Neural cell (in vitro differentiated cells): ENCODE results near the gene NPIPA5. TPM values are rescaled to one million over a fixed set of nuclear protein-coding genes. Genes with fewer than 3 reads are reported as not detected.
"Not testable (repeated sequence)": the region's sequence is repeated elsewhere in the genome, so short reads cannot be mapped to it uniquely, and the experiment has no call there.

Experiments
- H2AFZ ChIP-seq: fragments of 200-600, 300-800 bp; sonication (generic), shearing (Covaris generic); 2 replicates; pipeline ENCODE4 v1.6.0; 2014; ENCODE audit warnings: low read depth, mild to moderate bottlenecking, antibody characterized with exemption, low read length, moderate library complexity
- H3F3A ChIP-seq: fragments of 200-600 bp; shearing (Covaris generic); 2 replicates; pipeline ENCODE4 v1.6.1; 2016; ENCODE audit warnings: mild to moderate bottlenecking, moderate library complexity, mixed read lengths, antibody characterized with exemption, low read length; ENCODE audit not compliant: insufficient read depth, poor library complexity, severe bottlenecking
- H3K27ac ChIP-seq: fragments of 200-600, 300-800 bp; sonication (generic), shearing (Covaris generic); 2 replicates; pipeline ENCODE4 v1.5.1; 2014; ENCODE audit warnings: mild to moderate bottlenecking, low read length, moderate library complexity
- H3K27me3 ChIP-seq: fragments of 300-800, 200-600 bp; sonication (generic), shearing (Covaris generic); 2 replicates; pipeline ENCODE4 v1.6.0; 2014; ENCODE audit warnings: mild to moderate bottlenecking, low read depth, low read length, moderate library complexity; ENCODE audit not compliant: insufficient read depth
- H3K36me3 ChIP-seq: fragments of 300-800, 200-600 bp; sonication (generic), shearing (Covaris generic); 2 replicates; pipeline ENCODE4 v1.5.1; 2014; ENCODE audit warnings: mild to moderate bottlenecking, antibody characterized with exemption, low read length, moderate library complexity; ENCODE audit not compliant: insufficient read depth
- H3K4me2 ChIP-seq: fragments of 300-800, 200-600 bp; sonication (generic), shearing (Covaris generic); 2 replicates; pipeline ENCODE4 v1.6.0; 2014; ENCODE audit warnings: mild to moderate bottlenecking, low read length
- H3K4me3 ChIP-seq: fragments of 300-800, 200-600 bp; sonication (generic), shearing (Covaris generic); 2 replicates; pipeline ENCODE4 v1.5.1; 2014; ENCODE audit warnings: mild to moderate bottlenecking, low read length, moderate library complexity
- H3K79me2 ChIP-seq: fragments of 200-600 bp; shearing (Covaris generic); replicated peaks from 2 replicates; pipeline ENCODE4 v1.6.0; 2014; ENCODE audit warnings: mild to moderate bottlenecking, low read length, moderate library complexity; ENCODE audit not compliant: insufficient read depth
- H3K9ac ChIP-seq: fragments of 300-800, 200-600 bp; sonication (generic), shearing (Covaris generic); 2 replicates; pipeline ENCODE4 v1.6.1; 2016; ENCODE audit warnings: mild to moderate bottlenecking, low read length, mixed read lengths
- H3K9me2 ChIP-seq: fragments of 200-600 bp; shearing (Covaris generic); 2 replicates; pipeline ENCODE4 v1.6.1; 2016; ENCODE audit warnings: mild to moderate bottlenecking, low read length, mixed read lengths; ENCODE audit not compliant: insufficient read depth
- H3K9me3 ChIP-seq: fragments of 200-600, 300-800 bp; sonication (generic), shearing (Covaris generic); 2 replicates; pipeline ENCODE4 v1.6.1; 2016; ENCODE audit warnings: mild to moderate bottlenecking, mixed run types, low read length, moderate library complexity, mixed read lengths
- H4K20me1 ChIP-seq: fragments of 200-600 bp; shearing (Covaris generic); 2 replicates; pipeline ENCODE4 v1.6.1; 2016; ENCODE audit warnings: mild to moderate bottlenecking, mixed run types; ENCODE audit not compliant: insufficient read depth
- EP300 ChIP-seq: fragments of 450-650 bp; conservative IDR thresholded peaks from 2 replicates; pipeline ENCODE4 v1.6.1; 2014; ENCODE audit warnings: antibody characterized with exemption, mild to moderate bottlenecking, moderate library complexity; ENCODE audit not compliant: poor library complexity, severe bottlenecking
- EZH2 ChIP-seq: fragments of 200-600, 300-800 bp; shearing (Covaris generic), sonication (generic); IDR thresholded peaks from 2 replicates; pipeline ENCODE4 v1.6.1; 2014; ENCODE audit warnings: antibody characterized with exemption, low read length, borderline replicate concordance, mild to moderate bottlenecking; ENCODE audit not compliant: insufficient read depth, poor library complexity, severe bottlenecking
- MXI1 ChIP-seq: fragments of 450-650 bp; conservative IDR thresholded peaks from 2 replicates; pipeline ENCODE4 v1.6.1; 2014; ENCODE audit warnings: antibody characterized with exemption, mild to moderate bottlenecking; ENCODE audit not compliant: poor library complexity, severe bottlenecking
- POLR2AphosphoS5 ChIP-seq: IDR thresholded peaks from 2 replicates; pipeline ENCODE4 v1.6.1; 2012
- RAD21 ChIP-seq: fragments of 450-650 bp; conservative IDR thresholded peaks from 2 replicates; pipeline ENCODE4 v1.6.1; 2014; ENCODE audit warnings: antibody characterized with exemption, mild to moderate bottlenecking, moderate library complexity
- SMC3 ChIP-seq: fragments of 450-650 bp; conservative IDR thresholded peaks from 2 replicates; pipeline ENCODE4 v1.6.1; 2014; ENCODE audit warnings: antibody characterized with exemption, mild to moderate bottlenecking, moderate library complexity; ENCODE audit not compliant: poor library complexity
- TAF1 ChIP-seq: IDR thresholded peaks from 2 replicates; pipeline ENCODE4 v1.6.1; 2012; ENCODE audit warnings: low read depth
- polyA plus RNA-seq: library from polyadenylated mRNA; depleted of rRNA; stranded (reverse); fragments of >200 nt; gene quantifications from 2 replicates; pipeline ENCODE4 v1.2.3, GENCODE V29; 2014
- TF ChIP-seq, protein P1 (sequence below): IDR thresholded peaks from 2 replicates; pipeline ENCODE4 v1.6.1; 2012; ENCODE audit warnings: borderline replicate concordance
- TF ChIP-seq, protein P2 (sequence below): fragments of 450-650 bp; IDR thresholded peaks from 2 replicates; pipeline ENCODE4 v1.5.1; 2014; ENCODE audit warnings: antibody characterized with exemption, mild to moderate bottlenecking, moderate library complexity; ENCODE audit not compliant: poor library complexity, severe bottlenecking

The NPIPA5 gene
- polyA plus RNA-seq, 1 donor from 2014 or later, result 27.2 TPM

GRCh38 chr16:15422222-15422621, 44.1 kb upstream of the NPIPA5 start:
- no peak overlapping the region for H3K27ac ChIP-seq
- no peak overlapping the region for H3K4me3 ChIP-seq
- H3K9ac ChIP-seq, result no peak overlapping the region
- H3K79me2 ChIP-seq, result no peaks in the 10 kb centered on the region
- H3K36me3 ChIP-seq, result no peaks in the 10 kb centered on the region
- no peaks in the 10 kb centered on the region for H3F3A ChIP-seq
- no peak overlapping the region for H3K4me2 ChIP-seq
- H2AFZ ChIP-seq, result no peak overlapping the region
- H3K9me2 ChIP-seq, result no peaks in the 10 kb centered on the region
- no peaks in the 10 kb centered on the region for H3K9me3 ChIP-seq
- TF ChIP-seq, protein P1, sequence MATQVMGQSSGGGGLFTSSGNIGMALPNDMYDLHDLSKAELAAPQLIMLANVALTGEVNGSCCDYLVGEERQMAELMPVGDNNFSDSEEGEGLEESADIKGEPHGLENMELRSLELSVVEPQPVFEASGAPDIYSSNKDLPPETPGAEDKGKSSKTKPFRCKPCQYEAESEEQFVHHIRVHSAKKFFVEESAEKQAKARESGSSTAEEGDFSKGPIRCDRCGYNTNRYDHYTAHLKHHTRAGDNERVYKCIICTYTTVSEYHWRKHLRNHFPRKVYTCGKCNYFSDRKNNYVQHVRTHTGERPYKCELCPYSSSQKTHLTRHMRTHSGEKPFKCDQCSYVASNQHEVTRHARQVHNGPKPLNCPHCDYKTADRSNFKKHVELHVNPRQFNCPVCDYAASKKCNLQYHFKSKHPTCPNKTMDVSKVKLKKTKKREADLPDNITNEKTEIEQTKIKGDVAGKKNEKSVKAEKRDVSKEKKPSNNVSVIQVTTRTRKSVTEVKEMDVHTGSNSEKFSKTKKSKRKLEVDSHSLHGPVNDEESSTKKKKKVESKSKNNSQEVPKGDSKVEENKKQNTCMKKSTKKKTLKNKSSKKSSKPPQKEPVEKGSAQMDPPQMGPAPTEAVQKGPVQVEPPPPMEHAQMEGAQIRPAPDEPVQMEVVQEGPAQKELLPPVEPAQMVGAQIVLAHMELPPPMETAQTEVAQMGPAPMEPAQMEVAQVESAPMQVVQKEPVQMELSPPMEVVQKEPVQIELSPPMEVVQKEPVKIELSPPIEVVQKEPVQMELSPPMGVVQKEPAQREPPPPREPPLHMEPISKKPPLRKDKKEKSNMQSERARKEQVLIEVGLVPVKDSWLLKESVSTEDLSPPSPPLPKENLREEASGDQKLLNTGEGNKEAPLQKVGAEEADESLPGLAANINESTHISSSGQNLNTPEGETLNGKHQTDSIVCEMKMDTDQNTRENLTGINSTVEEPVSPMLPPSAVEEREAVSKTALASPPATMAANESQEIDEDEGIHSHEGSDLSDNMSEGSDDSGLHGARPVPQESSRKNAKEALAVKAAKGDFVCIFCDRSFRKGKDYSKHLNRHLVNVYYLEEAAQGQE, result no peak
- TF ChIP-seq, protein P2, sequence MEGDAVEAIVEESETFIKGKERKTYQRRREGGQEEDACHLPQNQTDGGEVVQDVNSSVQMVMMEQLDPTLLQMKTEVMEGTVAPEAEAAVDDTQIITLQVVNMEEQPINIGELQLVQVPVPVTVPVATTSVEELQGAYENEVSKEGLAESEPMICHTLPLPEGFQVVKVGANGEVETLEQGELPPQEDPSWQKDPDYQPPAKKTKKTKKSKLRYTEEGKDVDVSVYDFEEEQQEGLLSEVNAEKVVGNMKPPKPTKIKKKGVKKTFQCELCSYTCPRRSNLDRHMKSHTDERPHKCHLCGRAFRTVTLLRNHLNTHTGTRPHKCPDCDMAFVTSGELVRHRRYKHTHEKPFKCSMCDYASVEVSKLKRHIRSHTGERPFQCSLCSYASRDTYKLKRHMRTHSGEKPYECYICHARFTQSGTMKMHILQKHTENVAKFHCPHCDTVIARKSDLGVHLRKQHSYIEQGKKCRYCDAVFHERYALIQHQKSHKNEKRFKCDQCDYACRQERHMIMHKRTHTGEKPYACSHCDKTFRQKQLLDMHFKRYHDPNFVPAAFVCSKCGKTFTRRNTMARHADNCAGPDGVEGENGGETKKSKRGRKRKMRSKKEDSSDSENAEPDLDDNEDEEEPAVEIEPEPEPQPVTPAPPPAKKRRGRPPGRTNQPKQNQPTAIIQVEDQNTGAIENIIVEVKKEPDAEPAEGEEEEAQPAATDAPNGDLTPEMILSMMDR, result no peak
- TF ChIP-seq EZH2 (no peak), RAD21 (no peak), POLR2AphosphoS5 (no peak), TAF1 (no peak), SMC3 (no peak), EP300 (no peak), MXI1 (no peak)
- H4K20me1 ChIP-seq, result no peaks in the 10 kb centered on the region
- H3K27me3 ChIP-seq, result no peaks in the 10 kb centered on the region

DNA sequence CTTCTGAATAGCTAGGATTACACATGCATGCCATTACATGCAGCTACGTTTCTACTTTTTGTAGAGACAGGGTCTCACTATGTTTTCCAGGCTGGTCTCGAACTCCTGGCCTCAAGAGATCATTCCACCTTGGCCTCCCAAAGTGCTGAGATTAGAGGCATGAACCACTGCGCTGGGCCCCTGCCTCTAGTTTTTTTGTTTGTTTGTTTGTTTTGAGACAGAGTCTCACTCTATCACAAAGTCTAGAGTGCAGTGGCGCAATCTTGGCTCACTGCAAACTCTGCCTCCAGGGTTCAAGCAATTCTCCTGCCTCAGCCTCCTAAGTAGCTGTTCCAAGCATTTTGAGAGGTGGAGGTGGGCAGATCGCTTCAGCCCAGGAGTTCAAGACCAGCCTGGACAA, 43.6 kb upstream of the NPIPA5 start:
- not testable (repeated sequence) for H3K27ac ChIP-seq, H3K9me2 ChIP-seq, H3K36me3 ChIP-seq, H3K27me3 ChIP-seq, H3F3A ChIP-seq, H3K9me3 ChIP-seq, H3K79me2 ChIP-seq, H3K4me3 ChIP-seq, H3K9ac ChIP-seq, H2AFZ ChIP-seq, H3K4me2 ChIP-seq, H4K20me1 ChIP-seq

DNA sequence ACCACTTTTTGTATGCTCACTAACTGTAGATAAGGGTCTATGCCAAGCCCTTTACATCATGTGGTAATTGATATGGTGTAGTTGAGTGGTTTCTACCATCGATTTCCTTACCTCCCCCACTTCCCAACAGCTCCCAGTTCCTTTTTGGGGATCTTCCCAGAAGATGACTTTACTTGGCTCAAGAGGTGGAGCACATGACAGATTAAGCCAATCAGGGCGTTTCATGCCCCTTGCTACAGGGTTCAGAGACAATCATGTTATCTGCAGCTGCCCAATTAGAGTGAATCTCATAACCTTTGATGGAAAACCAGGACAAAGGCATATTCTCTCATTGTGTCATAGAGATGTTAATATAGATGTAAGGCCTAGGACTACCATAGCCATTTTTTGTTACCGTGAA, 40.1 kb upstream of the NPIPA5 start:
- Histone ChIP-seq H3K4me3 (no peak overlapping the region), H2AFZ (no peak overlapping the region), H3K9me2 (no peaks in the 10 kb centered on the region), H3K36me3 (no peaks in the 10 kb centered on the region), H3K9me3 (no peaks in the 10 kb centered on the region), H3F3A (no peaks in the 10 kb centered on the region), H4K20me1 (no peaks in the 10 kb centered on the region), H3K27ac (no peak overlapping the region), H3K9ac (no peak overlapping the region), H3K79me2 (no peaks in the 10 kb centered on the region), H3K4me2 (no peak overlapping the region), H3K27me3 (no peaks in the 10 kb centered on the region)
- TF ChIP-seq EP300 (no peak), MXI1 (no peak), RAD21 (no peak), SMC3 (no peak), EZH2 (no peak), TAF1 (no peak), POLR2AphosphoS5 (no peak)
- TF ChIP-seq, protein P1, result no peak
- TF ChIP-seq, protein P2, result no peak
